Measurements from ENCODE around the gene DIDO1.
"Not testable (repeated sequence)": the region's sequence is repeated elsewhere in the genome, so short reads cannot be mapped to it uniquely, and the experiment has no call there.

The DIDO1 gene

DNA sequence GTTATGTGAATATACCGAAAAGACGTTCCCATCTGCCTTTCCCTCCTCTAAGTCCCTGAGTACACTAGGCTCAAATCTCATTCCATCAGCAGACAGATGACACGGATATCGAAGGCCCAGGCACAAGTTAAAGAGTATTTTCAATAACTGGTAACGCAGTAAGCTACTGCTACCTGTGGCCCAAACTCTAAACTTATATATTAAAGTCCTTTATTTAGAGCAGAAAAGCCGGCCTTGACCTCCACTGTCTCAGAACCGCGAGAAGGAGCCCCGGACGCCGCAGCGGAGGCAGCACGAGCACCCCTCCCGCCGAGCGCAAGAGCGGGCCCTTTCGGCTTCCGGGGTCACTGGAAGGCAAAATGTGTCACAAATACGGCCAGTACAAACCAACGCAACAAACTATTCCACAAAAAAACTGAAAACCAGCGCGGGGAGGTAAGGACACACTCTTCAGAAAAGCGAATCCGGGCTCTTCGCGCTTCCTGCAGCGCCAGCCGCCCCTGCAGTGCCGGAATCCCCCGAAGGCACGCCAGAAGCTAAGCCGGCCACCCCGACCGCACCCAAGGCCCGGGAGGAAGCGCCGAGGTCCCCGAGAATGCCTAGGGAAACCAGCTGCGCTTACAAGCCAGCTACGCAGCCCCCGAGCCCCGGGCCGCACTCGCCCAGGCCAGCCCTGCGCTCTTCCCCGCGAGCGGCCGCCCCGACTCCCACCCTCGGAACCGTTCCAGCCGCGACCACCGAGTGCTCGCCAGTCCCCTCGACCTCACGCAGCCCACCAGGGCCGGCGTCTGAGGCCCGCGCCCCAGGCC lies 681 bp downstream of the DIDO1 start:
- no peak for FAIRE-seq

DNA sequence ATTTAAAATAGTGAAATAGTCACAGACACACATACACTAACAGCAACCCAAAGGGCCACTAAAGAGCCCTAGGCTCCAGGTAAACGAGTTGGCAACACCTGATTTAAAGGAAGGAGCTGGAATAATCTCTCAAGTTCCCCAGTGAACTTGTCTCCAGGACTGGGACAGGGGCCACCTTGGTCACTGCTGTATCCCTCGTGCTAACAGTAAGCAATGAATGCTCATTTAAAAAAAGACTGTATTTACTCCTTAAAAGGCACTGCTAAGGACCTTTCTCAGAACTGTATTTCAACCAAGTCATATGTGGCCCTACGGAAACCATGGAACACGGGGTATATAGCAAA lies 1.3 kb downstream of the DIDO1 start:
- FAIRE-seq, result no peak

DNA sequence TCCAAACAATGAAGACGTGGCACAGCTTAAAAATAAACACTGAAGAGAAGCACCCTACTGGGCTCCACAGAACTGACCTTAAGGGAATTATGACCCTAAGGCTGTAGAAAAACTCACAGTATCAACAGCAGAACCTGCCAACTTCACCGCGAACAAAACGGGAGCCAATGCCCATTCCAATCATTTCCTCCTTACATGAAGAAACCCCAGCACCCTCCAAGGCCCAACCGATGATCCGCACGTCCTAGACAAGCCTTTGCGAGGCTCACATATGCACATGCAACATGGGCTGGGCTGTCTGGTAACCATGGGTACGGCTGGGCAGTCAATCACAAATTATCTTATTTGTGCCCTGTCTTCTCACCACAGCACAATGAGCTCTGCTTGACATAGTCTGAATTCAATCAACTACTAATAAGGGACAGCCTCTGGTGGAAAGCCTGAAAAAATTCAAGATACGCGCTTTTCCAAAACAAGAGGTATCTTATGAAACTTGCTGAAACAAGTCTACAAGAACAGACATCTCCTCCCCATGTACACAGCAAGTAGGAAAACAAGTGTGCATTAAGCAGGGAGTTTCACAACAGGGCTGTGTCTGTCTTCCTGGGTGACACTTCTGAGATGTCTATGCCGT lies 1.7 kb downstream of the DIDO1 start:
- no peak for FAIRE-seq

DNA sequence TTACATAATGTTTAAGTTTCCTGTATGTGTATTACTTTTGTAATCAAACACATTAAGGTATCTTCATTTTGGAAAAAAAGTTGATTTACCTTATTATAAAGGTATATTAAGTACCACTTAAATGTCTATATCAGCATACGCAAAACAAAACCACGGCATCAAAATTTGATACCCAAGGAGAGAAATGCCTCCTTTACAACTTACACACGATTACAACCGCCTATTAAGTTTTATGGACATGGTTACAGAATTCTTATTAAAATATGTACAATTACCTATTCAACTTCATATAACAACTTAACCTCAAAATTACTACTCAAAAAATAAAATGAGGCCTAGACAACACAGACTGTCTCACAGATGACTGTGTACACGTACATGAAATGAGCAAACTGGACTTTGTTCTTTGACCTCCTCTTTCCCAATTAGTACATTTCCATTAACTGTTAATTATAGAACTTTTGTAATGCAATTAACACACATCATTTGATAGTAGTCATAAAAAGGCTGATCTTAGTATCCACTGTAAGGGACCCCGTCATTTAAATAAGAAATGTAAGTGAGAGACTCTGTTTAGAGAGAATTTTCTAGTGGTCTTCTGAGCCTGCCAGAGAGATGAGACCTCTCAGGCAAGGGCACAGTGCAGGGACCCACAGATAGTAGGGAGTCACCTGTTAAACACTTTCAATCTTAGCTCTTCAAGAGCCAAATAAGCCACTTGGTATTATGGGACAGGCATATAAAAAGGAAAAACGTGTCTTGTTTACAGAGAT lies 2.5 kb downstream of the DIDO1 start:
- FAIRE-seq, result no peak

DNA sequence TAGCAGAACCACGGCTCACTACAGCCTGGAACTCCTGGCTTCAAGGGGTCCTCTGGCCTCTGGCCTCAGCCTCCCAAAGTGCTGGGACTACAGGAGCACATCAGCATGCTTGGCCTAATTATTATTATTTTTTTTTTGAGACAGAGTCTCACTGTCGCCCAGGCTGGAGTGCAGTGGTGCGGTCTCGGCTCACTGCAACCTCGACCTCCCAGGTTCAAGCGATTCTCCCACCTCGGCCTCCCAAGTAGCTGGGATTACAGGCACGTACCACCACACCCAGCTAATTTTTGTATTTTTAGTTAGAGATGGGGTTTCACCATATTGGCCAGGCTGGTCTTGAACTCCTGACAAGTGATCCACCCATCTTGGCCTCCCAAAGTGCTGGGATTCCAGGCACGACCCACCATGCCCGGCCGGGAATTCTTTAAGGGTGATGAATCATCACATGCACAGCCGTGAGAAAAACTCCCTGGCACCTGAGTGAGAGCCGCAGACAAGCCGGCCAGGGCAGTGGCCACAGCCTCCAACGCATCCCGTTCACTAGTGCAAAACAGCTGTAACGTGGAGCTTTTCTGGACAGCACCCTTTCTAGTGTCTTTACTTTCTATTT lies 3.1 kb downstream of the DIDO1 start:
- not testable (repeated sequence) for FAIRE-seq

DNA sequence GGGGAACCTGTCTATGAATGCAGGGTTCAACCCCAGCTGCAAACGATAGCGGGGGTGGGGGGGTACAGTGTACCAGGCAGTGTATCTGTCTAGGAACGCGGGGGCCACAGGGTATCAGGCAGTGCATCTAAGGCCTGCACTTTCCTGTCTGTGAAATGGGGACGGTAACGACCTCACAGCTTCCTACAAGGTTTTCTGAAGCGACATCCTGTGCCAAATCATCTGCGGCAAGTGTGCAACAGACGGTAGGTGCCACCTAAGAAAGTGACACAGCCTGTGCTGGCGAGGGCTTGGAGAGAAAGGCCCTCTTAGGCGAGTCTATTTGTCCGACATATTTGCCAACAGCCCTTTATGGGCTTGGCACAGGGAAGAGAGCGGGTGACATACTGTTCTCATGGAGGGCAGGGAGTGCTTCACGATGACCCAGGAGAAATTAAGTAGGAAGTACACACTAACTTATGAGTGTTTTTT lies 3.8 kb downstream of the DIDO1 start:
- FAIRE-seq, result no peak

DNA sequence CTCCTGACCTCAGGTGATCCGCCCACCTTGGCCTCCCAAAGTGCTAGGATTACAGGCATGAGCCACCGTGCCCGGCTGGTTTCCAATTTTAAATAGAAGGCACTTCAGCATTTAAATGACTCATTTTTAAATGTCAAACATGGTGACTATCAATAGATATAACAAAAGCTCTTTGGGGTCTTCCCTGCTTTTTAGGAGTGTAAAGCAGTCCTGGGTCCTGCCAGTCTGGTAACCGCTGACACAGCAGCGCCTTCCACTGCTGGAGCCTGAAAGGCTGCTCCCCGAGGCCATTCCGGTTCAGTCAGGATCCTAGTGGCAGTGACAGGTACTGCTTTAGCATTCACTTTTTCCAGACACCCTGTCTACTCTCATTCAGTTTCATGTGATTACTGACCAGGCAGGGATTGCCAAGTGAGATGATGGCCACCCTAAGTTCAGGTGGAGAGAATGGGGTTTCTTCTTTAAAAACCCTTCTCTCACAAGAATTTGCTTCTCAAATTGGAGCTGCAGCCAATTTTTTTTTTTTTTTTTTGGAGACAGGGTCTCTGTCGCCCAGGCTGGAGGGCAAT lies 5.1 kb downstream of the DIDO1 start:
- FAIRE-seq, result no peak

DNA sequence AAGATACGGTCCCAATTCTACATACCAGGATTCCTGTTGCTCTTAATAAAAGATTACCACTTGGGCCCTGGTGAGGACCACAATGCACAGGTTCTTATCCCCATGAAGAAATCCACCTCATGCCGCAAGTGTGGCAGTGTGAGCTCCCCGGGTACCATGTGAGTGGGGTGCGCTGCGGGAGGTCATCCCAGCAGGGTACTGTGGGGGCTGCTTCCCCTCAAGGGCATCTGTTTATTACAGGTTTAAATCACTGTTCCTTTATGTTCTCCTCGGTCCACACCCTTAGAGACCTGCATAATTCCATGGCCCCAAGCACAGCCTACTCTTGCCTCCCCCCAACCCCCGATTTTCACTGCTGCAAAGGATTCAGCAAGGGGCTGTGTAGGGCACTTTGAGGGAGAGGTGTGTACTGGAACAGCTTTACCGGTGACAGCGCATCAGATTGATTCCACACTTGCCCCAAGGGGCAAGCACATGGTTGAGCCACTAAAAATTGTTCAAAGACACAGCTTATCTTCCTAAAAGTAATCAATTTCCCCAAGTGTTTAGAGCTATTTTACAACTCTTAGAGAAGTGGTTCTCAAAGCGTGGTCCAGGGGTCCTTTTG lies 6.2 kb downstream of the DIDO1 start:
- FAIRE-seq, result no peak

DNA sequence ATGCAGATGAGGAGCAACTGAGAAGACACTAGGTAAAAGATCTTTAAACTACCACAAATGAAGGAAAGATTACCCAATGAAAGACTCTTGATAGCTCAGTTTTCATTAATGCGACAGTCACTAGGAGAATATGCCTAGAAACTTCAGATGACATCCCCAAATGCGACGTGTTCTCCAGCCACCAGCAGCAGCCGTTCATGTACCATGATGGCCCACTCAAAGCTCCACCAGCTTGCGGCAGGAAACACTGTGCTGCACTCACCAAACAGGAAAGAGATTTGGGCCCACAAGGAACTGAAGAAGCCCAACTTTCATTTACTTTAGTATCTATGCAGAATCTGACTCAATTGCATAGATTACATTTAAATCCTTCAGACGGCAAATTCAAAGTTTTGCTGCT lies 7.5 kb downstream of the DIDO1 start:
- no peak for FAIRE-seq

DNA sequence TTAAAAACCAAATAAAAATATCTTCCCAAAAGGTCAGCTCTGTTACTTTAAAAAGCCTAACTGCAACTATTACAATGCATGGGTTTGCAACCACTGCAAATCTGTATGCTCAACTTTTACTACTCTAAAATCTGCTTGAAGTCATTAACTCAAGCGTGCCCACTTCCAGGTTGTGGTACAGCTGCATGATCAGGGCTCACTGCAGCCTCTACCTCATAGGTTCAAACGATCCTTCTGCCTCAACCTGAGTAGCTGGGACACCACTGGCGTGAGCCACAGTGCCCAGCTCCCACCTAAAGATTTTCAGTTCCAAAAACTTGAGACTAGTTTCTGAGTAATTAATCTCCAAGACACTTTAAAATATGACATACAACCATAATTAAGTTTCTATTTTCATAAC lies 8.2 kb downstream of the DIDO1 start:
- FAIRE-seq, result no peak

DNA sequence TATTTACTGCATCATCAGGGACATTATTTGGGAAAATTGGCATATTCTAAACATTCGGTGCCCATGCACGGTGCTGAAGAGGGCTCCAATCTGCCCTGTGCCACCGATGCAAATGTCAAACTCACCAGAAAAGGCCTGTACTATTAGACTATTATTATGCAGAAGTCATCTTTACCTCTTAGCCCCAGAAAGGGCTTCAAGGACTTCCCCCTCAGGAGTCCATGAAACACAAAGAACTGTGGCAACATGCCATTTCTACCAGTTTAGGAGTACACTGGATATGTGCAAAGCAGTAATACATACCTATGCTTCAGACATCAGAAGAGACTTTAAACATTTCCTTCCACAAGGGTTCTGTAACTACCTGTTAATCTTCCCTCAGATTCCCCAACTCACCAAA lies 8.6 kb downstream of the DIDO1 start:
- FAIRE-seq, result no peak

DNA sequence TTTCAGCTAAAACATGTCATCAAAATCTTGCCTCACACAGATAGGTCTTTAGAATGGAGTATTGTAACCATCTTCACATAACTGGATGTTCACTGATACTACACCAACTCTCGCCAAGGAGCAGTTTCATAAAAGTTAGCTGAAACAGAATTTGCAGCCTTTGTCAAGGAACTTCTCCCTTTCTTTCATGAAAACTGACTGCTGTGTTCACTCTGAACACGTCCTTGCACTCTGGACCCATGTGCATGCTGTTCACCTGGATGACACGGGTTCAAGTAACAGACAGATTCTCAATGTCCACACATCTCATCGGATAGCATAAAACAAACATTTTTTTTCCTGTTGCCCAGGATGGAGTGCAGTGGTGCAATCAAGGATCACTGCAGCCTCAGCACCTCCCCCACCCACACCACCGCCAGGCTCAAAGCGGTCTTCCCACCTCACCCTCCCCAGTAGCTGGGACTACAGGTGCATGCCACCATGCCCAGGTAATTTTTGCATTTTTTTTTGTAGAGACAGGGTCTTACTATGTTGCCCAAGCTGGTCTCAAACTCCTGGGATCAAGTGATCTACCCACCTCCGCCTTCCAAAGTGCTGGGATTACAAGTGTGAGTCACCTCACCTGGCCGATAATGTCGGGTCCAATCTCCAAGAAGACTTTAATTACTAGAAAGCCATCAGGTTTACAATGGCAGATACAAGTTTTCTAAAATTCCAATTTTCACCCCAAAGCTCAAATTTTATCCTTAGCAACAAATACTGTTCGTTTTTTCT lies 9.4 kb downstream of the DIDO1 start:
- FAIRE-seq, result no peak

DNA sequence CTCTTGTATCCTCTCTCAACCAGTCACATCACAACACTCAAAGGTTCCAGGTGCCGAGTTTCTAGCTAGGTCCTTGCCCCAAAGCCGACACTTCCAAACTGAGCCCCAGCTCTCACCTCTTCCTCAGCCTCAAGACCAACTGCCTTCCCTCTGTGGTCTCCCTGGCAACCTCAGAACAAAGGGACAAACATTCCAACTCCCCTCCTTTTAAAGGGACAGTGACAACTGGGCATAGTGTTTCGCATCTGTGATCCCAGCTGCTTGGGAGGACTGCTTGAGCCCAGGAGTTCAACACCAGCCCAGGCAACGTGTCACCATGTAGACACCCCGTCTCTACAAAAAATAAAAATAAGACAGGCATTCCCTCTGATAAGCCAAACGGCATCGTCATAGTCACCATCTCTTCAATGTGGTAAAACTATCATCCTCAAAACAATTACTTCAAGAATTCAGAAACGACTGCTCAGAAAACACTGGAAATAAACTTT lies 11.3 kb downstream of the DIDO1 start:
- FAIRE-seq, result no peak

DNA sequence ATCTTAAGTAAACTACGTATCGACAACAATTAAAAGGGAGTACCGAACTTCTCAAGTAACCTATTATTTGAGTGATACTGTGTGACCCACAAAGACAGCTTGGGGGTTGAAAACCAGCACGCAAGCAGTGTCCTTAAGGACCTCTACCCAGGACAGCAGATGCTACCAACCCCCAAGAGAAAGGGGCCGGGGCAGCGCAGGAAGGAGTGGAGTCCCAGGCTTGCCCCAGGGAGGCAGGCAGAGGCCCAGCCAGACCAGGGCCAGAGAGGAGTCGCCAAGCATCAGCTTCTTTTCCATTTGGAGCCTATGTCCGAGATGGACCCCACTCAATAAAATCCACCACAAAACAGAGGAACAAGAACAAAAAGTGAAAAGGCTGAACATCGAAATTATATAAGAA lies 11.9 kb downstream of the DIDO1 start:
- no peak for FAIRE-seq

DNA sequence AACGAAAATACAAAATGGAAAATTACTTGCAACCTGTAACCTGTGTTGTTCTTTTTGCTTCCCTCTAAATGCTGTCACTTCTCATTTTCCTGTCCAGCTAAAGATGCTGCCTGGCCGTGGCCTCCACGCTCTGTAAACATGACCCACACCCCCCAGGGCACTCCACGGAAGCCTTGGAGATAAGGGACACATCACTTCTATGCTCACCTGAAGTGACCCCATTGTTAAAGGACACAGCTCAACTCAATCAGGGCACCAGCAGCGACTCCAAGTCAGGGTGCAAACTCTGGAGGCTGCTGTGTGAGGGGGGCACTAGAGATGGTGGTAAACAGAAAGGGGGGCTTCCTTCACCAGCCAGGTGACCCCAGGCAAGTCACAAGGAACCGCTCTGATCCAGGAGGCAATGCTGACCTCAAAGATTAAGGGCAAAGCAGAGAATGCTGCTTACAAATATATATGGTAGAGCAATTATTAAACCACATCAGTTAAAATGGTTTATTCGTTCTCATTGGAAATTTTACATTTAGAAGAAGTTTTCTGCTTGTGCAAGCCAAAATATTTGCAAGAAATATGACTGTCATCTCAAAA lies 13.2 kb downstream of the DIDO1 start:
- FAIRE-seq, result no peak

DNA sequence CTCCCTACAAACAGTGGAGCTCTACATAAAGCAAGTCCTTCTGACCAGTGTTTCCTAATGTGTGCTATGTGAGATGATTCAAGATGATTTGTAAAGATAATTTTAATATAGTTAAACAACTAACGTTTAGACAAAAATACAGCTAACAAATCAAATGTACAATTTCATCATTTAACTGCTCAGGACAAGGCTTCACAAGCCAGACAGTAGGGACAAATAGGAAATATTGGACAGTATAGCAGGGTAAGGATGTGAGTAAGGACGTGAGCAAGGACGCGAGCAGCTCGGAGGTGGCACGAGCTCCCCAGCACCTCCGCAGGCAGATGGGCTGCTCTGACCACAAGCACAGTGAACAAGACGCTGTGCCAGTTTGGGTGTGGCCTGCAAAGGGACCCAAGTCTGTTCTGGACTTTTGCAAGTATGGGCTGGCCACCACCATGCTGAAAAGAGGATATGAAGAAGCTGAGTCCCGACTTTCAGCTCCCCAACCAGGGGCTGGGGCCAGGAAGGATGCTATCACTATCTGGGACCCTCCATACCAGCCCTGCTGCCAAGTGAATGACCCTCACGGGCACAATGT lies 14.5 kb downstream of the DIDO1 start:
- no peak for FAIRE-seq

DNA sequence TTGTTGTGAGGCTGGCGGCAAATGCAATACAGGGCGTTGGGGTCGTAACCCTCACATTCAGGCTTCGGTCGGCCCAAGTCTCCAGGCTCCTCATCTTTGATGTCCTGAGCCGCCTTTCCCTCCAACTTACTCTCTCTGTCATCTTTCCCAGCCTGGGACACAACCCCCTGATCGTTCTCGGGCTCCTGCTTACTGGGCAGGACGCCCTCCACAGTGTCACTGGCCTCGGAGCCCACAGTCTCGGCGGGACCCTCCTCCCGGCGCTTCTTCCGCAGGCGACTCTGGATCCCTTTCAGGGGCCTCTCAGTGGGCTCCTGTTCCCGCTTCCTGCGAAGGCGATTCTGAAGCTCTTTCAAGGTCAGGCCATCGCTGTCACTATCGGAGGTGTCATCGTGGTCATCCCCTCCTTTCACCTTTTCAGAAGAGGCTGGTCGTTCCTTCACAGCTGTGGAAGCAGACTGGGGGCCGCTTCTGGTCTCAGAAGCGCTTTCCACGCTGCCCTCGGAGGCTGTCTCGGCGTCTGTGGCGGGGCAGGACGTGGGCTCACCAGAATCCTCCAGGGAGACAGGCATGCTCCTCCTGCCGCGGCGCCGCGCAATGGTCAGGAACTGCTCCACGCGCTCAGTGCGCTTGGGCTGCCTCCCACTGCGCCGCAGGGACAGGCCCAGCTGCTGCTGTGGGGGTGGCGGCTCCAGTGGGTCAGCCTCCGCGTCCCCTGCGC lies 15.4 kb downstream of the DIDO1 start:
- no peak for FAIRE-seq

DNA sequence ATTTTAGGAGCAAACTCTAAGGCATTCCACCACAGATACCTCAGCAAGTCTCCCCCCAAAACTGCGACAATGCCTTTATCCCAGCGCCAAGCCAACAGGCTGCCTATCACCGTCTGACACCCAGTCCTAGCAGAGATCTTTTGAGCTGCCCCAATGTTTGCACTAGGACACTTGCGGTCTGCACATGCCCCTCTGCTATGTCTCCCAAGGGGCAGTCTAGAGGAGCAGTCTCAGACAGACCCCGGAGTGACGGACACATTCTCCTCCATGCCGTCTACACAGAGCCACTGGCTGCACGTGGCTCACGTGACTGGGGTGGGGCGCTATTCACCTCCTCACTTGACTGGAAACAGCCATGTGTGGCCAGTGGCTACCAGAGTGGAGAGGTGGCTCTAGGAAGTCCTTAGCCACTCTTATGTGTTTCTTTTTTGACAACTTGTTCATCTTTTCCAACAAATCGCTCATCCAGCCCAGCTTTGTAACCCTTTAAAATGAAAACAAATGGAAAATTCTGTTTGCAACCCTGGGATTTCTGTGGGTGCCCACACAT lies 16.0 kb downstream of the DIDO1 start:
- no peak for FAIRE-seq

DNA sequence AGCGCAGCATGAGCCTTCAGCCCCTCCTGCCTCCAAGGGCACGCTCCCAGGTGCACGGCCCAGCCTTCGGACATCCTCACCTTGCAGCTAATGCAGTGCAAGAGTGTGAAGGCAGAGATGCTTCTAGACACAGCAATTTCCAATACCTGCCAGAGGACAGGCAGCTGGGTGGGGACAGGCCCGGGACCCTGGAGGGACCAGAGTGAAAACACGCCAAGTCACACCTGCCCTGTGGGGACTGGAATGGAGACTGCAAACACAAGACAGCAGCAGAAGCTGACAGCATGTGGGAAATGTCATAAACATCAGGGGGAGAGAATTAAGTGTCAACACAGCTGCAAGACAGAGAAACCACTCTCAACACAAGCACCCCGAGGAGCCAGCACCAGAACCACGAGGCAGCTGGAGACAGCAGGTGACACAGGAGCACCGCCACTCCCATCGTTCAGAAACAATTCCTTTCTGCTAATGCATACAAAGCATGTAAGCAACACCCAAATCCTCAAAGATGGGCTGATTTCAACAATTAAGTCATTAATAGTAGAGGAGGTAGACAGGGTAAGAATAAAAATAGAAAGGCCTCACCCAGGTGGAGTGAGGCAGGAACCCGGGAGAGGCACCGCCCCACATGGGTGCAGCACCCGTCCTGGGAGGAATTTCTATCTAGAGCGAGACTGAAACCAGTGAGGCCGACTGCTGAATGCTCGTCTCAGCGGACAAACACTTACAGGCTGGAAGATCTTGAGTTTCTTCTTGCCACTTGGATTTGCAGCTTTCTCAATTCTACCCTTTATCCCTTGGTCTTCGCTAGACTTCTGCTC lies 17.1 kb downstream of the DIDO1 start:
- FAIRE-seq, result no peak

All from A204.1 (cell line).